Endothelial cell of umbilical vein (primary cell): Measurements from ENCODE around the gene ANKEF1. TPM values are rescaled to one million over a fixed set of nuclear protein-coding genes. Genes with fewer than 3 reads are reported as not detected.

ENCODE experiments used
- BruUV-seq: library from RNA; stranded (reverse); fragments of 400-500 nt; replicated peaks from 2 replicates; lab custom pipeline; 2021; lab: Mats Ljungman, UMichigan
- CTCF ChIA-PET: fragments of 300-600, 350-600 bp; sonication (Branson Sonifier 250); formaldehyde crosslinking; loops from one replicate; lab custom pipeline; 2021; ENCODE audit warnings: antibody characterized with exemption, inconsistent platforms; lab: Charles Lee
- POLR2A ChIA-PET: fragments of 300-600, 350-600 bp; sonication (Branson Sonifier 250); formaldehyde crosslinking; loops from one replicate; lab custom pipeline; 2021; ENCODE audit warnings: antibody characterized with exemption, inconsistent platforms; lab: Charles Lee
- DNase-seq: peaks from one replicate; pipeline ENCODE4 v3.0.0-alpha.2; 2011; ENCODE audit warnings: low read depth, low spot score
- FAIRE-seq: peaks from 2 replicates; lab custom pipeline; 2011; peaks lifted over from hg19 to GRCh38; lab: Jason Lieb, UNC
- H2AFZ ChIP-seq: 2 replicates; pipeline ENCODE4 v1.6.0; 2012; ENCODE audit warnings: low read depth, low read length, control low read depth, inconsistent platforms
- H3K27ac ChIP-seq: 2 replicates; pipeline ENCODE4 v1.5.1; 2011; ENCODE audit warnings: low read depth, mild to moderate bottlenecking, control low read depth, low read length, moderate library complexity; ENCODE audit not compliant: insufficient read depth
- H3K27me3 ChIP-seq, 2 experiments: 2 replicates each; pipeline versions ENCODE4 v1.6.0 to v1.6.1; 2011; ENCODE audit warnings: low read length in 2 of 2, mixed read lengths in 1 of 2; ENCODE audit not compliant: control insufficient read depth in 2 of 2, insufficient read depth in 2 of 2
- H3K36me3 ChIP-seq, 2 experiments: 2 replicates in 1 of 2; 3 replicates in 1 of 2; pipeline ENCODE4 v1.5.1; 2011; ENCODE audit warnings: low read length in 2 of 2, mild to moderate bottlenecking in 1 of 2, moderate library complexity in 1 of 2; ENCODE audit not compliant: control insufficient read depth in 2 of 2, insufficient read depth in 2 of 2; ENCODE audit errors: extremely low read depth in 1 of 2
- H3K4me1 ChIP-seq: 3 replicates; pipeline ENCODE4 v1.5.1; 2011; ENCODE audit warnings: mild to moderate bottlenecking, low read length; ENCODE audit not compliant: control insufficient read depth, insufficient read depth; ENCODE audit errors: extremely low read depth
- H3K4me2 ChIP-seq: 2 replicates; pipeline ENCODE4 v1.6.1; 2011; ENCODE audit warnings: low read length, control low read depth, mixed read lengths; ENCODE audit not compliant: insufficient read depth
- H3K4me3 ChIP-seq, 3 experiments: fragments of 200-600 bp in 1 of 3; sonication (generic), shearing (Covaris generic) in 1 of 3; replicated peaks in 1 of 3; 2 replicates each; pipeline ENCODE4 v1.5.1; 2011 to 2016; ENCODE audit warnings: control low read depth in 3 of 3, low read length in 3 of 3, mild to moderate bottlenecking in 2 of 3, inconsistent platforms in 1 of 3, low read depth in 1 of 3, moderate library complexity in 1 of 3; ENCODE audit not compliant: insufficient read depth in 1 of 3
- H3K79me2 ChIP-seq: 2 replicates; pipeline ENCODE4 v1.6.0; 2012; ENCODE audit warnings: low read length, inconsistent platforms; ENCODE audit not compliant: control insufficient read depth, insufficient read depth
- H3K9ac ChIP-seq: replicated peaks from 2 replicates; pipeline ENCODE3; 2011; ENCODE audit warnings: low read length, control low read depth; ENCODE audit not compliant: insufficient read depth; ENCODE audit errors: extremely low read depth
- H3K9me1 ChIP-seq: replicated peaks from 3 replicates; pipeline ENCODE4 v1.6.0; 2011; ENCODE audit warnings: mild to moderate bottlenecking, low read length; ENCODE audit not compliant: control insufficient read depth, insufficient read depth; ENCODE audit errors: extremely low read depth
- H3K9me3 ChIP-seq: replicated peaks from 2 replicates; pipeline ENCODE4 v1.5.1; 2012; ENCODE audit warnings: low read length, inconsistent platforms; ENCODE audit not compliant: control insufficient read depth, insufficient read depth
- H4K20me1 ChIP-seq: replicated peaks from 2 replicates; pipeline ENCODE3; 2011; ENCODE audit warnings: mild to moderate bottlenecking, low read length; ENCODE audit not compliant: control insufficient read depth, insufficient read depth; ENCODE audit errors: extremely low read depth
- CTCF ChIP-seq, 2 donors: IDR thresholded peaks; 1 replicate in 1 of 2; 2 replicates in 1 of 2; pipeline ENCODE4 v1.5.1; 2011; ENCODE audit warnings: low read length in 2 of 2, mild to moderate bottlenecking in 2 of 2, moderate library complexity in 2 of 2, control low read depth in 1 of 2, inconsistent platforms in 1 of 2, low read depth in 1 of 2; ENCODE audit not compliant: insufficient read depth in 1 of 2; ENCODE audit errors: extremely low read depth in 1 of 2
- EZH2 ChIP-seq: IDR thresholded peaks from 2 replicates; pipeline ENCODE4 v1.6.1; 2012; ENCODE audit warnings: borderline replicate concordance, low read depth, mild to moderate bottlenecking, moderate library complexity, low read length, inconsistent platforms; ENCODE audit not compliant: severe bottlenecking
- JUN ChIP-seq: IDR thresholded peaks from 2 replicates; pipeline ENCODE4 v1.6.1; 2011; ENCODE audit warnings: borderline replicate concordance, low read depth; ENCODE audit not compliant: insufficient read length, insufficient read depth
- MYC ChIP-seq: IDR thresholded peaks from one replicate; pipeline ENCODE4 v1.6.1; 2011; ENCODE audit warnings: mild to moderate bottlenecking, low read depth, low read length
- POLR2A ChIP-seq: IDR thresholded peaks from 2 replicates; pipeline ENCODE4 v1.6.1; 2012; ENCODE audit warnings: low read depth, mild to moderate bottlenecking, control low read depth, low read length
- dilution Hi-C: fragments of 300-500 bp; cut with MboI; formaldehyde crosslinking; loops from one replicate; pipeline ENCODE4 v1.15.0; 2019; ENCODE audit warnings: low sequenced_read_pairs; ENCODE audit not compliant: extremely low pct_ligation_motif_present
- intact Hi-C: fragments of 100-400 bp; cut with micrococcal nuclease; formaldehyde crosslinking; loops from one replicate; pipeline ENCODE4 v1.10.0; 2022
- polyA plus RNA-seq, 4 experiments: library from polyadenylated mRNA; depleted of rRNA in 3 of 4; stranded (reverse) in 3 of 4; unstranded in 1 of 4; fragments of >200 nt; gene quantifications; 2 replicates each; pipeline versions ENCODE4 v1.2.1 to v1.2.3, GENCODE V29; 2011 to 2012; ENCODE audit warnings: missing spikeins in 1 of 4
- small RNA-seq: library from RNA; depleted of rRNA; stranded (forward); fragments of <200 nt; gene quantifications from one replicate; pipeline ENCODE3, GENCODE V24; 2012; ENCODE audit warnings: low replicate concordance, low read depth; ENCODE audit not compliant: insufficient read depth, insufficient read length
- total RNA-seq: library from RNA; stranded (reverse); gene quantifications from 2 replicates; pipeline ENCODE4 v1.2.3, GENCODE V29; 2021

ANKEF1 gene
- total and polyA plus RNA-seq, 2 donors (not counting 3 experiments of a cell fraction or from before 2014, with no cell fraction given): 0.58 to 2.4 TPM

- H4K20me1 ChIP-seq: no peaks in the 10 kb centered on the region
- no peaks in the 10 kb centered on the region for H3K4me1 ChIP-seq
- no peaks in the 10 kb centered on the region for H3K79me2 ChIP-seq
- H3K36me3 ChIP-seq: no peaks in the 10 kb centered on the region
- no peak overlapping the region for H3K9ac ChIP-seq
- ChIA-PET POLR2A (no interaction called here), CTCF (interaction anchor here (0.6 to 1.3 kb wide), 4 partner anchors 9 to 479 kb away, joined by 3 to 4 read pairs (median 3); no protein-coding TSS in a partner anchor)
- H3K9me1 ChIP-seq: no peaks in the 10 kb centered on the region
- no peaks in the 10 kb centered on the region for H3K27me3 ChIP-seq
- H3K27ac ChIP-seq: no peak overlapping the region
- no peaks in the 10 kb centered on the region for H3K9me3 ChIP-seq
- dilution Hi-C loops: no loop called here
- no peak for DNase-seq
- no peak overlapping the region for H2AFZ ChIP-seq
- no peak for FAIRE-seq
- BruUV-seq: no TSS peak
- no peak overlapping the region for H3K4me3 ChIP-seq
- intact Hi-C loops: no loop called here
- TF ChIP-seq MYC (no peak), POLR2A (no peak), JUN (no peak), EZH2 (no peak)
- no peak overlapping the region for H3K4me2 ChIP-seq
Observed at GRCh38 chr20:10096790-10097189, 62.0 kb downstream of the ANKEF1 start.

- H3K79me2 ChIP-seq: no peaks in the 10 kb centered on the region
- no peak overlapping the region for H3K27ac ChIP-seq
- no peaks in the 10 kb centered on the region for H3K36me3 ChIP-seq
- no peaks in the 10 kb centered on the region for H3K27me3 ChIP-seq
- no peak overlapping the region for H3K4me2 ChIP-seq
- intact Hi-C loops (no loop called here), dilution Hi-C loops (no loop called here)
- POLR2A ChIA-PET: no interaction called here
- CTCF ChIA-PET: interaction anchor here (1.0 to 3.2 kb wide), 7 partner anchors 8 to 127 kb away, joined by 3 to 12 read pairs (median 3); no protein-coding TSS in a partner anchor
- TF ChIP-seq CTCF (IDR thresholded peaks at IDR 0.05; ENCODE audit: extremely low read depth in 1 of 2, insufficient read depth in 1 of 2, low read depth in 1 of 2, low read length in 2 of 2): no peak
- H2AFZ ChIP-seq: no peak overlapping the region
- no peaks in the 10 kb centered on the region for H3K9me3 ChIP-seq
- H4K20me1 ChIP-seq: no peaks in the 10 kb centered on the region
- BruUV-seq: no TSS peak
- FAIRE-seq: no peak
- DNase-seq: no peak
- H3K4me3 ChIP-seq: no peak overlapping the region
- no peak overlapping the region for H3K9ac ChIP-seq
- H3K4me1 ChIP-seq: no peaks in the 10 kb centered on the region
- H3K9me1 ChIP-seq: no peaks in the 10 kb centered on the region
Observed at GRCh38 chr20:10105046-10105445, 70.3 kb downstream of the ANKEF1 start.

Small RNAs within 50 kb of the gene (small RNA-seq; reads per million reads assigned to genes)
- not detected for gene RF00017

Other genes with a start within 250 kb of the ANKEF1 start
- gene PAK5, start 195.9 kb upstream of the ANKEF1 start, total RNA-seq: not detected in 2 replicates
- not detected in 2 replicates for gene PAK5, start 195.9 kb upstream of the ANKEF1 start, polyA plus RNA-seq
- 2.2 and 4.4 TPM in 2 replicates for gene SNAP25, start 183.8 kb downstream of the ANKEF1 start, total RNA-seq
- gene SNAP25, start 183.8 kb downstream of the ANKEF1 start, polyA plus RNA-seq: 3.8 and 3.9 TPM in 2 replicates